NCI-H2227 (cell line): ENCODE data around the gene ZBTB47.

ENCODE experiments used
- DNase-seq: peaks from one replicate; lab custom pipeline; 2025; ENCODE audit not compliant: unreplicated experiment; lab: John Stamatoyannopoulos, UW

The ZBTB47 gene

DNA sequence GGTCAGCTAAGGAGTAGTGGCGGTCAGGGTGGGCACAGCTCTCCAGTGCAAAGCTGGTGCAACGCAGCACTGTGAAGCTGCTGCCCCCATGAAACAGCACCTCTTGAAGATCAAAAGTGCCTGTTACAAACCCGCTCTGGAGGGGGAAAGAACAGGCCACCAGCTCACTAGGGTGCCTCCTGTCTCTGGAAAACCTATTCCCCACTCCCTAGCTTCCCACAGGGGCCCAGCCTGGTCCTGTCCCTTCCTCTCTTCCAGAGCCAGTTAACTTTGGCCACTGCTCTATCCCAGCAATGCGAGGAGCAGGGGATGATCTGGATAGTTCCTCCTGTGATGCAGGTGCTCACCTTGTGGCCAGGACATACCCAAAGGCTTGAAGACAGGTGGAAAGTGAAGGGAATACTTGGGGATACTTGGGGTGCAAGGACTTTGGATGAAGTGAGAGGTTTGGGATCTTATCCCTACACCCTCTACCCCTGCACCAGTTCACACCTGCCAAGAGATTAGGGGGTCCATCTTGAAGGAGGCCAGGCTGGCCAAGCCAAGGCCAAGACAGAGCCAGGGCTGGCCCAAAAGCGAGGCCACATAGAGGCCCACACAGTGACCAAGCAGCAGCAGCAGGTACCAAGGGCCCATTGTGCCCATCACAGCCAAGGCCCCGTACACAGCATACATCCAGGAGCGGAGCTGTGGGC, 44.9 kb downstream of the ZBTB47 start:
- DNase-seq = no peak

DNA sequence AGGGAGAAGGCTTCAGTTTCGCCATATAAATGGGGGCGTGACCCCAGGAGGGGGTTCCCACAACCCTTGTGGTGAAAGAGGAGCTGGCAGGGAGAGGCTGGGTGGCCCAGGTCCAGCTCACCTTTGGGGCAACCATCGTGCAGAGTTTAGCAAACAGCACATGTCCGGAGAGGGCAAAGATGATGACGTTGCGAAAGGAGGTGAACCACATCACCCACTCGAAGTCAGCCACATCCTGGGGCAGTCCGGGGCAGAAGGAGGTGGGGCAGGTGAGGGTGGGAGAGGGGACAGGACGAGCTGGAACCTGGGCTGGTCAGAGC, 45.4 kb downstream of the ZBTB47 start:
- no peak for DNase-seq

DNA sequence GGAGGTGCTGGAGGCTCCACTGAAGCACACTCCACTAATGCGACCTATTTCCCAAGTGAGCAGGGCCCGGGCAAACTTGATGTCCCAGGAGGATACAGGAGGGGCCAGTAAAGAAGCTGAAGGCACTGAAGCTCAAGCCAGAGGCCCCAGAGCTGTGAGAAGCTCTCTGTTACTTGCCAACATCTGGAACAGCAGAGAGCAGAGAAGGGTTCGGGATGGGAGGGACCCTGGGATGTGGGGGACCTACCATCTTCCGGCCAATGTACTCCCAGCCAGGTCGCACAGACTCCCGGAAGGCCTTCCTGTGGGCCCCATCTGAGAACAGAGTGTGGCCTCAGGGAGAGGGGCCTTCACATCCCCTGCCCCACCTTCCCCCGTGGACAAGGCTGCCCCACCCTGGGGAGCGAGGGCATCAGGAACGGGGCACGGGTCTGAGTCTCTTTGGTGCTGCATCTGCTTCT, 46.0 kb downstream of the ZBTB47 start:
- DNase-seq = no peak

GRCh38 chr3:42700366-42701288, 47.1 kb downstream of the ZBTB47 start:
- no peak for DNase-seq

GRCh38 chr3:42701371-42702065, 48.0 kb downstream of the ZBTB47 start:
- no peak for DNase-seq

GRCh38 chr3:42702066-42702951, 48.8 kb downstream of the ZBTB47 start, which contains the start of gene HHATL:
HHATL (minus strand) TSS chr3:42702798; CDS start chr3:42700826, 1,972 bp downstream.
- DNase-seq = peak; percentile 27

GRCh38 chr3:42702982-42703694, 49.6 kb downstream of the ZBTB47 start:
- DNase-seq = no peak

- DNase-seq = no peak
Observed at GRCh38 chr3:42703695-42704025, 50.2 kb downstream of the ZBTB47 start.

- DNase-seq = no peak
Observed at GRCh38 chr3:42704136-42704841, 50.8 kb downstream of the ZBTB47 start.

DNA sequence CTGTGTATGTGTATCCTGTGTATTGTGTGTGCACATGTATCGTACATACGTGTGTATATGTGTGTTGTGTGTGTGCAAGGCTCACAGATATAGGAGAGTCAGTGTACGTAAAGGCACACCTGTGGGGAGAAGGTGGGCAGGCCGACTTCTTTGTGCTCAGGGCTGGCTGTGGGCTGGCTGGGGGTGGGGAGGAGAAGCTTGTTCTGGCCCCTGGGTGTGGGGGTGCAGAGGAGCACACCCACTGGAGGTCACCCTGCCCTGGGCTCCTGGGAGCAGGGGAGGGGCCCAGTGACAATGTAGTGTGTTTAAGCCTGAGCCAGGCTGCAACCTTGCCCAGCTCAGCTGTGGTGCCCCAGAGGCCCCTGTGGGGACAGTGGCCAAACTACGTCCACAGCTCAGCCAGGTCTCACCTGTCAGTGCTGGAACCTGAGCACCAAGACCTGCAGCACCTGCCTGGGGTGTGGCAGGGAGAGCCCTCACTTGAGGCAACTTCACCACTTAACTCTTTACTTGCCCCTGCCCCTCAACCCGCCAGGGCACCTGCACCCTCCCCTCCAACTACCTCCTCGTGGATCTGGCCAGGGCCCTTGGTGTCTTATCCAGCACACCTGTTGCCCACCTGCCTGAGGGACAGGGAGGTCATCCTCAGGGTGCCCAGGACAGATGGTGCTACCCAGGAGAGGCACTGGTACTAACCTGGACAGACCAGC, 51.7 kb downstream of the ZBTB47 start:
- no peak for DNase-seq

GRCh38 chr3:42705962-42706585, 52.6 kb downstream of the ZBTB47 start:
- DNase-seq = no peak

DNA sequence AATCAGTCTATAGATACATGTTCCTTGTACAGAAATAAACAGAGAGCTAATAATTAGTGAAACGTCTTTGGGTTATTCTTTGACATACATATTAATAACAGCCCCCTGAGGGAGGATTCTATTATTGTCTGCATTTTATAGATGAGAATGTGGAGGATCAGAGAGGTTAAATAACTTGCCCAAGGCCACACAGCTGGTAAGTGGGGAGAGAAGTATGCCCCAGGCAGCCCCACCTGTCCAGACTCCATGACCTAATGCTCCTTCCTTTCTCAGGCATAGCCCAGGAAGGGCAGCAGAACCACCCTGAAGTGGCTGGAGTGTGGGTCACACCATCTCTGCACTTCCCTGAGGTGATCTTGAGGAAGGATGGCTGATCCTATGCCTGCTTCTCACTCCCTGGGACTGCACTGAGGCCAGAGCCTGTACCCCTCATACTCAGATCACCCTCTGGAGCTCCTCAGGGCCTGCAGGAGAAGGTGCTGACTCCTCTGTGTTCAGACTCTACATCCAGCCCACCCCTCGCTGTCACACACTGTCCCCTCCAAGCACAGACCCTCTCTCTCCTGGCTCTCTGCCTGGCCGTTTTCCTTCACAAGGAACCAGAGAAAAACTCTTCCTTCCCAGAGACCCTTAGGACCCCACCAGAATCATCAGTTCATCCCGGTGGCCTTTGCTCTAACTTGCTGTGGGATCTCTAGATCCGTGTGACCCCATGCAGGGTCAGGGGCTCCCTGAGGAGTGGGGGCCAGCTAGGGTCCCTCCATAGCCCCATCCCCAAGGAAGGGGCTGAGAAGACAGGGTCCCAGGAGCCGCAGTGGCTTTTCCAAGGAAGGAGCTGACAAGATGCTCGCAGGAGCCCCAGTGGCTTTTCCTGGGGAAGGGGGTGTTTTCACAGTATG, 53.5 kb downstream of the ZBTB47 start:
- DNase-seq = no peak

DNA sequence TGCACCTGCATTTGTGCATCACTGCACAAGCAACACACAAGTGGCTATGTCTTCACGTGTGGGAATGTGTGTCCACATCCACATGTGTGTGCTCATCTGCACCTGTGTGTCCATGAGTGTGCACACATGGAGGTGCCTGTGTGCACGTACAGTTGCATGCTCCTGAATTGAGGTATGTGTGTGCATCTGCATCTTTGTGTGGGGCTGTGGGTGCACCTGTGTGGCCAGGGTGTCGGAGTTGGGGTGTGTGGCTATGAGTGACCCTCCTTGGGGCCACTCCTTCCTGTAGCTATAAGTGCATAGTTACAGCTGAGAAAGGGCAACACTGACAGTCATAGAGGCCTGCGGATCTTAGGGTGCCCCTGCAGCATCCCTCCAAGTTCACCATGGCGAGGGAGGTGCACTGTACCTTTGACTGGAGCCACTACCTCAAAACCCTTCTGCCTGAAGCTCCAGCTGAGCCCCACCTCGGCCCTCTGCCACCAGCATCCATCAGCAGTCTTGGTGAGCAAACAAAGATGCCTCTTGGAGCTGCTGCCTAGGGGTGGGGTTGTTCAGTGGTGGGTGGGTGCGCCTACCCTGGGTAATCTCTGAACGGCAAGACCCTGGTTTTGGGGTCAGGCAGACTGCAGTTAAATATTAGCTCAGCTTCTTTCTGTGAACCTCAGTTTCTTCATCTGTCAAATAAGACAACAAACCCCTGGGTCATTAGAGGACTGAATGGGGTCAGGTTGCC, 54.3 kb downstream of the ZBTB47 start:
- DNase-seq = no peak

DNA sequence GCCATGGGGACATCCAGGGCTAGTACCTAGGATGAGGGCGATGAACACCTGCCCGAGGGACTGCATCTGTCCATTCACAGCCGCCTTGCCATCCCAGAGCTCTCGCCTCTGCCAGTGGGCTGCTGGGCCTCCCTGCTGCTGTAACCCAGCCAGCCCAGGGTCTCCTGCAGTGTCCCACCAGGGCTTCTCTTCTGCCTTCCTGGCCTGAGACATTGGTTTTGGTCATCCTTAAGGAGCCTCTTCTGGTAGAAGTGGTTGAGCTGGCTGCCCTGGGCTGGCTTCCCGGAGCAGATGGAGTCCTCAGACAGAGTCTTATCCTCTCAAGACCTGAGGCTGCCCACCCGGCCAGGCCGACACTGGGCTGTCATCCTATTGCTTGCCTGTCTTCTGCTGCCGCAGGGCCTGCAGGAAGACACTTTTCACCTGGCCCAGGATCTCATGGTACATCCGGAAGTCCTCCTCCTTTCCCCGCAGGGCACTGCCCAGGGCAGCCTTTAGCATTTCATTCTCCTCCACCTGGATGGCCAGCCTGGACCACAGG, 55.2 kb downstream of the ZBTB47 start:
- DNase-seq = no peak

- DNase-seq = no peak
Observed at GRCh38 chr3:42709621-42710020, 56.1 kb downstream of the ZBTB47 start.

- no peak for DNase-seq
Observed at GRCh38 chr3:42710323-42711021, 57.0 kb downstream of the ZBTB47 start.
